ENCODE results near the gene NAPB. TPM values are rescaled to one million over a fixed set of nuclear protein-coding genes. Genes with fewer than 3 reads are reported as not detected.
A peak's percentile ranks its signal among the peaks of the same experiment; 100 is the strongest.

NAPB gene
- total RNA-seq, 2 experiments from 2014 or later: 15.6 to 18.7 TPM

DNA sequence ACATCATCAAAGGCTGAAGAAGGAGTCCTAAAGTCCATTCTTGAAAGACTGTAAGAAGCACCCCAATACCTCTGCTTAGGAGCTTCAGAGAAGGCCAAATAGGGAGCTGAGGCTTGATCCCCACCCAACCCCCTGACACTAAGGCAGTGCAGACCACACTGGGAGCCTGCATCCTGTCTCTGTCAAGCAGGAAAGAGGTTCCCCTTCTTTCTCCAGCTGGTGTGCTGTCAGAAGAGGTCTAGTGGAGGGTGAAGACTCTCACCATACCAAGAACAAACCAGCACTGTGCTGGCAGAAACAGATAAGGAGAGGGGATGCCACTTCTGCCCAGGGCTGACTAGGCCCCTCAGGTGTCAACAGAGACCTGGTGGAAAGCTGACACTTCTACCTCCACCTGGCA is 39.4 kb downstream of the NAPB start:
- H3K27me3 Mint-ChIP-seq (ENCODE audit: low read depth): no peaks in the 10 kb centered on the region
- H3K27ac Mint-ChIP-seq: peak overlapping the region; percentile 28
- peaks cover 24% of the 10 kb centered on the region for H3K4me1 Mint-ChIP-seq (ENCODE audit: low read depth)
- no peak overlapping the region for H3K4me3 Mint-ChIP-seq
- ChIA-PET POLR2A (interaction anchor here (0.6 to 1.0 kb wide), 2 partner anchors 15 to 39 kb away, joined by 3 read pairs; no protein-coding TSS in a partner anchor), CTCF (interaction anchor here (2.1 kb wide), 1 partner anchor 9 kb away, joined by 6 read pairs; no protein-coding TSS in a partner anchor)
- H3K9me3 Mint-ChIP-seq (ENCODE audit: insufficient read depth): peaks cover 4% of the 10 kb centered on the region
- peaks cover 66% of the 10 kb centered on the region for H3K36me3 Mint-ChIP-seq (ENCODE audit: low read depth)
- ATAC-seq (no peak), DNase-seq (no peak)

DNA sequence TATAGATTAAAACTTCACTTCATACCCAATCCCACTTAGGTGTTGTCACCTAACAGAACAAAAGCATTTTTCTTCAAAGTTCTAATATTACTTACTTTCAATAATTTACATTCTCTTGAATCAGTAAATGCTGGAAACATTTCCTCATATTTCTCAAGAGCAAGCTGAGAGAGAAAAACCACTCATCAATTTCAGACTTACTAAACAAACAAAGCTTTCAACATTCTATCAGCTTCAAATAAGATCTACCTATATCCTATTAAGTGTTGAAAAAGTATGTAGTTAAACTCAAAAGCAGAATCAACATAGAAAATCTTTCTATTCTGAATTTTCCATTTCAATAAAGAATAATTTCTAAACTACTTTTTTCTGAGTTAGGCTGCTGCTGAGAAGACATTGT is 41.5 kb downstream of the NAPB start:
- DNase-seq (no peak), ATAC-seq (no peak)
- H3K9me3 Mint-ChIP-seq (ENCODE audit: insufficient read depth): peaks cover 4% of the 10 kb centered on the region
- no peak overlapping the region for H3K4me3 Mint-ChIP-seq
- peaks cover 67% of the 10 kb centered on the region for H3K36me3 Mint-ChIP-seq (ENCODE audit: low read depth)
- H3K27me3 Mint-ChIP-seq (ENCODE audit: low read depth): no peaks in the 10 kb centered on the region
- ChIA-PET CTCF (interaction anchor here (0.7 to 2.1 kb wide), 4 partner anchors 9 to 21 kb away, joined by 3 to 6 read pairs (median 4); no protein-coding TSS in a partner anchor), POLR2A (no interaction called here)
- peaks cover 26% of the 10 kb centered on the region for H3K4me1 Mint-ChIP-seq (ENCODE audit: low read depth)
- H3K27ac Mint-ChIP-seq: no peak overlapping the region

DNA sequence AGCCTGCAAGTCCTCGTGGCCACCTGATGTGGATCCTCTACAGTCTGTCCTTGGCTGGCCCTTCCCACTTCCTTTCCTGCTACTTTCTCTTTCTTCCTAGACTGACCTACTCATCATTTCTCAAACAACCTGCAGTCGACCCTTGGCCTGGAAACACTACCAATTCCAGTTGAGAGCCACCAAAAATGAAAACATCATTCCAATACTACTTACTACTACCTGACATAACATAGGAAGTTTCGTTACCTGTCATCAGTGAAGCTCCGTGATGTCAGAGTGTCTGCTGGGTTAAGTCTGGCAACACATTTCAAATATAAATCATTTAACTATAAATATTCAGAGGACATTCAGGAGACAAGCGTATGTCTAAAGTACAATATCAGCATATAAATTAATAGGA is 45.5 kb downstream of the NAPB start:
- Mint-ChIP-seq H3K4me3 (no peak overlapping the region), H3K27me3 (ENCODE audit: low read depth) (no peaks in the 10 kb centered on the region), H3K4me1 (ENCODE audit: low read depth) (peaks cover 7% of the 10 kb centered on the region), H3K27ac (peak overlapping the region; percentile 3), H3K36me3 (ENCODE audit: low read depth) (peaks cover 69% of the 10 kb centered on the region), H3K9me3 (ENCODE audit: insufficient read depth) (no peaks in the 10 kb centered on the region)
- POLR2A ChIA-PET: no interaction called here
- DNase-seq: no peak
- CTCF ChIA-PET: interaction anchor here (2.0 kb wide), 1 partner anchor 26 kb away, joined by 5 read pairs; no protein-coding TSS in a partner anchor
- ATAC-seq: no peak

- Mint-ChIP-seq H3K36me3 (ENCODE audit: low read depth) (peaks cover 75% of the 10 kb centered on the region), H3K4me3 (no peak overlapping the region), H3K27me3 (ENCODE audit: low read depth) (no peaks in the 10 kb centered on the region), H3K27ac (no peak overlapping the region), H3K9me3 (ENCODE audit: insufficient read depth) (no peaks in the 10 kb centered on the region), H3K4me1 (ENCODE audit: low read depth) (peaks cover 7% of the 10 kb centered on the region)
- ChIA-PET CTCF (no interaction called here), POLR2A (no interaction called here)
- ATAC-seq (no peak), DNase-seq (no peak)
Measured at GRCh38 chr20:23374441-23374840, 46.8 kb downstream of the NAPB start.

GRCh38 chr20:23371496-23371895 is 49.8 kb downstream of the NAPB start:
- H3K36me3 Mint-ChIP-seq (ENCODE audit: low read depth): peaks cover 77% of the 10 kb centered on the region
- H3K27ac Mint-ChIP-seq: no peak overlapping the region
- no peaks in the 10 kb centered on the region for H3K27me3 Mint-ChIP-seq (ENCODE audit: low read depth)
- ATAC-seq: no peak
- H3K9me3 Mint-ChIP-seq (ENCODE audit: insufficient read depth): no peaks in the 10 kb centered on the region
- CTCF ChIA-PET: interaction anchor here (1.5 kb wide), 1 partner anchor 9 kb away, joined by 4 read pairs; no protein-coding TSS in a partner anchor
- H3K4me3 Mint-ChIP-seq: no peak overlapping the region
- peaks cover 19% of the 10 kb centered on the region for H3K4me1 Mint-ChIP-seq (ENCODE audit: low read depth)
- no peak for DNase-seq
- POLR2A ChIA-PET: no interaction called here

- Mint-ChIP-seq H3K4me1 (ENCODE audit: low read depth) (peaks cover 25% of the 10 kb centered on the region), H3K27ac (peak overlapping the region; percentile 5), H3K4me3 (no peak overlapping the region), H3K9me3 (ENCODE audit: insufficient read depth) (no peaks in the 10 kb centered on the region), H3K27me3 (ENCODE audit: low read depth) (no peaks in the 10 kb centered on the region), H3K36me3 (ENCODE audit: low read depth) (peaks cover 76% of the 10 kb centered on the region)
- no peak for ATAC-seq
- no peak for DNase-seq
- ChIA-PET CTCF (interaction anchor here (0.8 to 1.5 kb wide), 2 partner anchors 9 to 22 kb away, joined by 4 to 5 read pairs; no protein-coding TSS in a partner anchor), POLR2A (no interaction called here)
Measured at GRCh38 chr20:23370873-23371272, 50.4 kb downstream of the NAPB start.

- no peaks in the 10 kb centered on the region for H3K9me3 Mint-ChIP-seq (ENCODE audit: insufficient read depth)
- ChIA-PET CTCF (interaction anchor here (0.8 to 1.5 kb wide), 3 partner anchors 10 to 21 kb away, joined by 3 to 5 read pairs (median 4); no protein-coding TSS in a partner anchor), POLR2A (no interaction called here)
- peaks cover 72% of the 10 kb centered on the region for H3K36me3 Mint-ChIP-seq (ENCODE audit: low read depth)
- H3K27ac Mint-ChIP-seq: peak overlapping the region; percentile 5
- DNase-seq (no peak), ATAC-seq (no peak)
- H3K4me1 Mint-ChIP-seq (ENCODE audit: low read depth): peaks cover 21% of the 10 kb centered on the region
- no peaks in the 10 kb centered on the region for H3K27me3 Mint-ChIP-seq (ENCODE audit: low read depth)
- no peak overlapping the region for H3K4me3 Mint-ChIP-seq
Measured at GRCh38 chr20:23370274-23370673, 51.0 kb downstream of the NAPB start.

DNA sequence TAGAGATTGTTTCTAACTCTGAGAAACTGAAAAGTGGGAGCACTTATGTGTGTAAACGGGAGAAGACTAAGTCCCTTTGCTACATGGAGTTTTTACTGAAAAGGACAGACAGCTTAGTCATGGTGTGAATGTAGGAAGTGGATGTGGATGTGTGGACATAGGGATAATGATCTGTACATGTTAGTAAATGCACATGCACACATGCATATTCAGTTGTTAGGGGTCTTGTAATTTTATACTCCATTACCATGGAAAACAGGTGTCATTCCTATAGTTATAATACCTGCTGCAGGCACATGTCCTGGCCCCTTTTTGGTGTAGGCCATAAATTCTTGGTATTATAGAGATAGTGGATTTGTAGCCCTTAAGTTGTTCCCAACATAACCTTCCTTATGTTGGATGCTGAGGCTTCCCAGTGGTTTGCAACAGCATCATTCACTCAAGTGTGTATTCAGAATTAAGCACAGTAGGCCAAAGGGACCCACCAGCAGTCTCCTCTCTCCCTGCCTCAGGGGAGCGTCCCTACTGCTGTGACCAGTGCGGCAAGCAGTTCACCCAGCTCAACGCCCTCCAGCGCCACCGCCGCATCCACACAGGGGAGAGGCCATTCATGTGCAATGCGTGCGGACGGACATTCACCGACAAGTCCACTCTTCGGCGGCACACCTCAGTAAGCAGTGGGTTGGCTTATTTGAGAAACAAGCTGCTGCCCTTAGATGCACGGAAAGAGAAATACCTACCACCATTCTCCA is 52.0 kb downstream of the NAPB start:
- H3K27me3 Mint-ChIP-seq (ENCODE audit: low read depth): no peaks in the 10 kb centered on the region
- no peak for ATAC-seq
- ChIA-PET CTCF (interaction anchor here (1.0 kb wide), 1 partner anchor 11 kb away, joined by 3 read pairs; no protein-coding TSS in a partner anchor), POLR2A (no interaction called here)
- no peak overlapping the region for H3K27ac Mint-ChIP-seq
- H3K36me3 Mint-ChIP-seq (ENCODE audit: low read depth): peaks cover 73% of the 10 kb centered on the region
- no peak for DNase-seq
- H3K9me3 Mint-ChIP-seq (ENCODE audit: insufficient read depth): no peaks in the 10 kb centered on the region
- H3K4me1 Mint-ChIP-seq (ENCODE audit: low read depth): peaks cover 32% of the 10 kb centered on the region
- no peak overlapping the region for H3K4me3 Mint-ChIP-seq

GRCh38 chr20:23368316-23369071 is 52.8 kb downstream of the NAPB start:
- DNase-seq (no peak), ATAC-seq (no peak)
- Mint-ChIP-seq H3K4me3 (no peak overlapping the region), H3K36me3 (ENCODE audit: low read depth) (peaks cover 72% of the 10 kb centered on the region), H3K27ac (no peak overlapping the region), H3K4me1 (ENCODE audit: low read depth) (peaks cover 39% of the 10 kb centered on the region), H3K27me3 (ENCODE audit: low read depth) (no peaks in the 10 kb centered on the region), H3K9me3 (ENCODE audit: insufficient read depth) (no peaks in the 10 kb centered on the region)
- ChIA-PET CTCF (no interaction called here), POLR2A (no interaction called here)

GRCh38 chr20:23367770-23368169 is 53.5 kb downstream of the NAPB start:
- Mint-ChIP-seq H3K4me3 (no peak overlapping the region), H3K9me3 (ENCODE audit: insufficient read depth) (no peaks in the 10 kb centered on the region), H3K4me1 (ENCODE audit: low read depth) (peaks cover 46% of the 10 kb centered on the region), H3K36me3 (ENCODE audit: low read depth) (peaks cover 73% of the 10 kb centered on the region), H3K27me3 (ENCODE audit: low read depth) (no peaks in the 10 kb centered on the region), H3K27ac (no peak overlapping the region)
- ChIA-PET POLR2A (no interaction called here), CTCF (no interaction called here)
- DNase-seq: no peak
- no peak for ATAC-seq

DNA sequence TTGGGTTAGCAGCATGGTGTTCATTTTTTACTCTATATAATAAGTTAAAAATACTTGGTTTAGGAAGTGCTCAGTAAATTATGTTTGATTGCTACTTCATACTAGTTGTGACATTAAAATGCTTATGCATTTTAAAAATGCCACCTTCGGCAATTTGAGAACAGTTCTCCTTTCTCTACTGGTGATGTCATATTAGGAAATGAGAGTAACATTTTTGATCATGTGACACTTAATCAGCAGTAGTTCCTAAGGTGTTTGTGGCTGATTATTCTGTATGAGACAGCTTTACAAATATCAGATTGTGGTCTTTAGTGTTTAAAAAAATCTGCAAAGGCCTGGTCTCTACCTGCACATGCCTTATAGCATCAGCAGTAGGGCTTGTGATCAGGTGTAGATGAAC is 54.9 kb downstream of the NAPB start:
- CTCF ChIA-PET: interaction anchor here (1.5 kb wide), 1 partner anchor 17 kb away, joined by 7 read pairs; the partner anchor contains the start of gene NXT1
- Mint-ChIP-seq H3K9me3 (ENCODE audit: insufficient read depth) (no peaks in the 10 kb centered on the region), H3K4me1 (ENCODE audit: low read depth) (peaks cover 47% of the 10 kb centered on the region), H3K36me3 (ENCODE audit: low read depth) (peaks cover 65% of the 10 kb centered on the region), H3K4me3 (peak overlapping the region; percentile 23), H3K27me3 (ENCODE audit: low read depth) (no peaks in the 10 kb centered on the region), H3K27ac (peak overlapping the region; percentile 69)
- DNase-seq (no peak), ATAC-seq (no peak)
- POLR2A ChIA-PET: interaction anchor here (0.6 to 1.1 kb wide), 3 partner anchors 15 to 28 kb away, joined by 3 to 4 read pairs (median 3); no protein-coding TSS in a partner anchor
